VCaP (cell line): Measurements from ENCODE around the gene PTPN5.

Experiments
- H3K27ac ChIP-seq: fragments of 450-650 bp; 2 replicates; pipeline ENCODE4 v1.5.1; 2017
- TF ChIP-seq, protein P1 (sequence below): fragments of 450-650 bp; conservative IDR thresholded peaks from 2 replicates; pipeline ENCODE4 v1.5.1; 2017; ENCODE audit warnings: mild to moderate bottlenecking, moderate library complexity

PTPN5 gene

DNA sequence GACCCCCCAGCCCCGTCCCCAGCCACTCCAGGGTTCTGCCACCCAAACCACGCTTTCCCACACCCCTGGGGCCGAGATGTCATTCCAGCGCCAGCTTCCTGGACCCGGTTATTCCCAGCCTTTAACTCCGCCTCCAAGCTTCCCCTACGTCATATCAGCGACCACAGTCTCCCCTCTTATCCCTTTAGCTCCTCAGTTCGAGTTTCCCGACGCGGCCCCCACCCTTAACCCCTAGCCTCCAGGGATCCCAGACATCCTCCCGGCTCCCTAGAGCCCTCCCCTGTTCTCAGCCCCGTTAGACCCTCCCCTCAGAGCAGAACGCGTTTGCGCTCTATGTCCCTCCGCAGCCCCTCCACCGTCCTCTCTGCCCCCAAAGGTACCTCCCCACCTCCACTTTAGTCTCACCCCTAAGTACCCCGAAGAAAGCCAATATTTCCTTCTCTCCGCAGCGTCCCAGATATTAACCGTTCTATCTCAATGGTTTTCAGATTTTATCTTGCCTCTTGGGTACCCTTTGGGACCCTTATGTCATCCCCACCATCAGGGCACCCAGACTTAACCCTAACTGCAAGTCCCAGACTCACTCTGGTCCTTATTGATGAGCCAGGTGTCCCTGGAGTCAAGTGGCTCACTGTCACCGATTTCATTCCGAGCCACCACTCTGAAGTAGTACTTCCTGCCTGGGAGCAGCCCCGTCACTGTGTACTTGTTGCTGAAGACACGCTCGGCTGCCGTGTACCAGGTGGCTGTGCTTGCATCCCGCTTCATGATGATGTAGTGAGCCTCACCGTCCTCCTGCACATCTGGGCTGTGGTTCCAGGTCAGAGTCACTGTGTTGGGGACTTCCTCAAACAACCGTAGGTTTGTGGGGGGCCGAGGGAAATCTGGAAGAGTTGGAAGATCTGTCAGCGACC is 85.0 kb downstream of the PTPN5 start:
- H3K27ac ChIP-seq: peak overlapping the region; percentile 65
- TF ChIP-seq, protein P1, sequence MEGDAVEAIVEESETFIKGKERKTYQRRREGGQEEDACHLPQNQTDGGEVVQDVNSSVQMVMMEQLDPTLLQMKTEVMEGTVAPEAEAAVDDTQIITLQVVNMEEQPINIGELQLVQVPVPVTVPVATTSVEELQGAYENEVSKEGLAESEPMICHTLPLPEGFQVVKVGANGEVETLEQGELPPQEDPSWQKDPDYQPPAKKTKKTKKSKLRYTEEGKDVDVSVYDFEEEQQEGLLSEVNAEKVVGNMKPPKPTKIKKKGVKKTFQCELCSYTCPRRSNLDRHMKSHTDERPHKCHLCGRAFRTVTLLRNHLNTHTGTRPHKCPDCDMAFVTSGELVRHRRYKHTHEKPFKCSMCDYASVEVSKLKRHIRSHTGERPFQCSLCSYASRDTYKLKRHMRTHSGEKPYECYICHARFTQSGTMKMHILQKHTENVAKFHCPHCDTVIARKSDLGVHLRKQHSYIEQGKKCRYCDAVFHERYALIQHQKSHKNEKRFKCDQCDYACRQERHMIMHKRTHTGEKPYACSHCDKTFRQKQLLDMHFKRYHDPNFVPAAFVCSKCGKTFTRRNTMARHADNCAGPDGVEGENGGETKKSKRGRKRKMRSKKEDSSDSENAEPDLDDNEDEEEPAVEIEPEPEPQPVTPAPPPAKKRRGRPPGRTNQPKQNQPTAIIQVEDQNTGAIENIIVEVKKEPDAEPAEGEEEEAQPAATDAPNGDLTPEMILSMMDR: no peak

- H3K27ac ChIP-seq: peak overlapping the region; percentile 65
- TF ChIP-seq, protein P1: no peak; the same call in 1 of the 2 replicates
These were observed 85.8 kb downstream of the PTPN5 start for GRCh38 chr11:18705651-18706281.

GRCh38 chr11:18704698-18705097 is 86.9 kb downstream of the PTPN5 start:
- TF ChIP-seq, protein P1: no peak
- no peak overlapping the region for H3K27ac ChIP-seq

DNA sequence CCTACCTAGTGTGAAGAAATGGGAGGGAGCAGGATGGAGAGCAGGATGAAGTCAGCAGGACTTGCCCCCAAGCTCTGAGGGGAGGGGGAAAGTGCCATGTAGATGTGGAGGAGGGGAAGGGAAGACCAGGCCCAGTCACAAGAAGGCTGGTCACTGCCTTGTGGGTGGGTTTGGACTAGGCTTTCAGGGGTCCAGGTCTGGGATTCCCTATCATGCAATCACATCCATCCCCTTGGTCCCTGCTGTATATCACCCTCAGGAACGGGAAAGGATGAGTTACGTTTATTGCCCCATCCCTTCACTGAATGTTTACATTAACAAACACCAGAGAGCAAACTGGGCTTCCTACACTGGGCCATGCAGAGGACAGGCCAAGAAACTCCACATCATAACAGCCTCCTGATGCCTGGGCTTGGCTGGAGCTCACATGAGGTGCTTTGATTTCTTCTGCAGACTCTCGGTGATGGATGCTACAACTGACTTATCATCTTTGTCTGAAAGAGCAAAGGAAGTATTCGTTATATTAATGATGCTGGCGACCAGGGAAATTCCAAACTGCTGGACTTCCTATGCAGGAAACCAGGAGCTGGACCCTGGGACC is 87.5 kb downstream of the PTPN5 start:
- no peak overlapping the region for H3K27ac ChIP-seq
- TF ChIP-seq, protein P1: no peak

DNA sequence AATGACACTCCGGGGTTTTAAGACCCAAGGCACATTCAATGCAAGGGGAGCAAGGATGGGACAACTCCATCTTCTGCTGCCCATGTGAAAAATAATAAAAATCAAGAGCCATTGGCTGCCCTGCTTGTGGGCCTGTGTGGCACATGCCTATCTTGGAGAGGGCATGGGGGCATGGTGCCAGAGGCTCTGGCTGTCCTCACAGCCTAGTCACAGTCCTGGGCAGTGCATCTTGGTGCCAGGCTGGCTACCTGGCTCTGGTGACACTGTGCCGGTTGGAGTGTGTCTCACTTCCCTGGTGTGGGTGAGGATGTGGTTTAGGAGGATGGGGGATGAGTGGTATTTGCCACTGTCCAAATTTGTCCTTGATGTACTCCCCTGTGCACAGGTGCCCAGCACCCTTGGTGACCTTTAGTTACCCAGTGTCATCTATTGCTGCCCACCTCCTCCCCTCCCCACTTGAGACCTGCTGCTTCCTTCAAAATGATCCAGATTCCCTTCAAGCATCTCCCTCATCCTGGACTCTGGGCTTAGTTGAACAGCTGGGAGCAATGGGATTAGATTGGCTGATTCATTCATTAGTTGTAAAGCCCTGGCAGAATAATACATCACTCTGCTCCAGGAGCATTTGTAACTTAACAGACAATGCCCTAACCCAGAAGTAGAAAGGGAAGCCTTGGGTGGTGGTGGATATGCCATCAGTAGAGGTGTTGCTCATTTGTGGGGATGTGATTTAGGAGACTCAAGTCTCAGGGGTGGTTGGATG is 88.4 kb downstream of the PTPN5 start:
- TF ChIP-seq, protein P1: no peak
- no peak overlapping the region for H3K27ac ChIP-seq

GRCh38 chr11:18701614-18702216 is 89.9 kb downstream of the PTPN5 start:
- H3K27ac ChIP-seq: no peak overlapping the region
- TF ChIP-seq, protein P1: no peak
